ENCODE results near the gene STAC.

STAC gene

DNA sequence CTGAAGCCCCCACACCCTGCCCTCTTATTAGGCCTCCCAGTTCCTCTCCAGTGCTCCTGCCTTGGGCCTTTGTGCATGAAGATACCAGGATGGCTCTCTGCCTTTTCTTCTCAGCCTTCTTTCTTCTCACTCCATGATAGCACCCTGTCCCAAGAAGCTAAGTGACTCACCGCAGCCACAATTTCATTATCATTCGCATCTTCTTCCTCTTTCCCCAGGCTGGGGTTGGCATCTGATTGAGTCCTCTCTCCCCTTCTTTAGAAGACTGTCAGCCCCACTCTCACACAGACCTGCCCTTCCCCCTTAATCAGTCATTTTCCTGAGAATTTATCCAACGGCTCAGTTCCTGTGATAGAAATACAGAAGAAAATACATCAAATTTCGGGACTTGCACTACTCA lies 102.0 kb downstream of the STAC start:
- DNase-seq (ENCODE audit: low read depth in 2 of 2) = no peak
- H3K4me3 ChIP-seq (replicated peaks in 1 of 2; ENCODE audit: low read depth in 2 of 2, low read length in 2 of 2) = no peak overlapping the region
- TF ChIP-seq, protein P1, sequence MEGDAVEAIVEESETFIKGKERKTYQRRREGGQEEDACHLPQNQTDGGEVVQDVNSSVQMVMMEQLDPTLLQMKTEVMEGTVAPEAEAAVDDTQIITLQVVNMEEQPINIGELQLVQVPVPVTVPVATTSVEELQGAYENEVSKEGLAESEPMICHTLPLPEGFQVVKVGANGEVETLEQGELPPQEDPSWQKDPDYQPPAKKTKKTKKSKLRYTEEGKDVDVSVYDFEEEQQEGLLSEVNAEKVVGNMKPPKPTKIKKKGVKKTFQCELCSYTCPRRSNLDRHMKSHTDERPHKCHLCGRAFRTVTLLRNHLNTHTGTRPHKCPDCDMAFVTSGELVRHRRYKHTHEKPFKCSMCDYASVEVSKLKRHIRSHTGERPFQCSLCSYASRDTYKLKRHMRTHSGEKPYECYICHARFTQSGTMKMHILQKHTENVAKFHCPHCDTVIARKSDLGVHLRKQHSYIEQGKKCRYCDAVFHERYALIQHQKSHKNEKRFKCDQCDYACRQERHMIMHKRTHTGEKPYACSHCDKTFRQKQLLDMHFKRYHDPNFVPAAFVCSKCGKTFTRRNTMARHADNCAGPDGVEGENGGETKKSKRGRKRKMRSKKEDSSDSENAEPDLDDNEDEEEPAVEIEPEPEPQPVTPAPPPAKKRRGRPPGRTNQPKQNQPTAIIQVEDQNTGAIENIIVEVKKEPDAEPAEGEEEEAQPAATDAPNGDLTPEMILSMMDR (IDR thresholded peaks at IDR 0.05; ENCODE audit: low read depth, low read length) = no peak

GRCh38 chr3:36482880-36483279 lies 102.6 kb downstream of the STAC start:
- DNase-seq (ENCODE audit: low read depth in 2 of 2) = no peak
- TF ChIP-seq, protein P1 (IDR thresholded peaks at IDR 0.05; ENCODE audit: low read depth, low read length) = no peak
- H3K4me3 ChIP-seq (replicated peaks in 1 of 2; ENCODE audit: low read depth in 2 of 2, low read length in 2 of 2) = no peak overlapping the region

DNA sequence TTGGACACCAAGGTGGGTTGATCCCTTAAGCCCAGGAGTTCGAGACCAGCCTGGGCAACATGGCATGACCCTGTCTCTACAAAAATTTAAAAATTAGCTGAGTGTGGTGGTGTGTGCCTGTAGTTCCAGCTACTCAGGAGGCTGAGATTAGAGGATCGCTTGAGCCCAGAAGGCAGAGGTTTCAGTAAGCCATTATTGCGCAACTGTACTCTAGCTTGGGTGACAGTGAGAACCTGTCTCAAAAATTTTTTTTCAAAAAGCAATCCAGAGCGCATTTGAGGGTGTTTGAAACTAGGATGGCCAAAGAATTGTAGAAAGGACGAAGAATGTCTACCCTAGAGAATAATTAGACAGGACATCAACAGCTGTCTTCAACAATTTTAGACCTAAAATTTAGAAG lies 103.4 kb downstream of the STAC start:
- H3K4me3 ChIP-seq (replicated peaks in 1 of 2; ENCODE audit: low read depth in 2 of 2, low read length in 2 of 2) = no peak overlapping the region
- no peak for DNase-seq (ENCODE audit: low read depth in 2 of 2)
- TF ChIP-seq, protein P1 (IDR thresholded peaks at IDR 0.05; ENCODE audit: low read depth, low read length) = no peak

DNA sequence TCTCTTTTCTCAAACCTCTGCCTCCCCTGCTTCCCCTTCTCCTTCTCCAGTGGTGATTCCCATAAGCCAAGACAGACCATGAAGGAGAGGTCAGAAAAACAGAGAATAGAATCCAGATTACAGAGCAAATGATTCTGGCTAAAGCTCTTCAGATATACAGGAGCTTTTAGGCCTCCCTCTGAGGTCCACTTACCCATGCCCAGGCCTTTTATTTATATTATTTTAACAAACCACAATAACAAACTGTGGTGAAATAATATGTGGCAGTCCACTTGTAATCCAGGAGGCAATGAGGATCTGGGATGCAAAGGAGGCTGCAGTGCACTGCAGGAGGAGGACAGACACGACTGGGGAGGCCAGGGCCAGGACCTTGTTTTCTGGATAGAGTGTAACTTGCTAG lies 104.1 kb downstream of the STAC start:
- H3K4me3 ChIP-seq (replicated peaks in 1 of 2; ENCODE audit: low read depth in 2 of 2, low read length in 2 of 2) = no peak overlapping the region
- TF ChIP-seq, protein P1 (IDR thresholded peaks at IDR 0.05; ENCODE audit: low read depth, low read length) = no peak
- DNase-seq (ENCODE audit: low read depth in 2 of 2) = peak in 1 of 2 donors; percentile 9

DNA sequence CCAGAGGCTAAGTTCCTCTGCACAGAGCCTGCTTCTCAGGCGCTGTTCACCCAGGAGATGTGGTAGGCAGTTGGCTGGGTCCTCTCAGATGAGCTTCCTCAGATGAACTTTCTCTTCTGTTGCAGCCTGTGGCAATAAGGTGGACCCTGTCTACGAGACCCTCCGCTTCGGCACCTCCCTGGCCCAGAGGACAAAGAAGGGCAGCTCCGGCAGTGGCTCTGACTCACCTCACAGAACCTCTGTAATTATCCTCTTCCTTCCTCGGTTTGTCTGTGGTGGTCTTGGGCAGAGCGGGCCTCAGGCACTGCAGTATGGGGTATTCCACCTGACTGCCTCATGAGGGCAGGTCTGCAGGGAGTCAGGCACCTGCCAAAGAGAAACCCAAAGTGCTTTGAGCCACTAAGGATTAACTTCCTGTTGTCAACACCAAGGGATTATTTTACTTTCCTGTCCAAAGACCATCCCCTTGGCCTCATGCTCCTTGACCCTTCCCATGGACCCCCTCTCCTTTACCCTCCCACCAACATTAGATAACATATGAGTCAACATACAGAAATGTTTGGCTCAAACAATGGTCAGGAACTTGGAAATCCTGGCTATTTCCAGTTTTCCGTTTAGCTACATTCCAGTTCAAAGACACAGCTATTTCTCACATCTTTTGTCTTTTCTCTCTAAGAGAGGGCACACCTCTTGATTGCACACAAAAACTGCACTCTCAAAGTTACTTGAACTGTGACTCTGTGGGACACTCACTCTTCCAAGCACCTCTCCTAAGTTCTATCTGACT lies 105.9 kb downstream of the STAC start:
- no peak overlapping the region for H3K4me3 ChIP-seq (replicated peaks in 1 of 2; ENCODE audit: low read depth in 2 of 2, low read length in 2 of 2)
- no peak for DNase-seq (ENCODE audit: low read depth in 2 of 2)
- TF ChIP-seq, protein P1 (IDR thresholded peaks at IDR 0.05; ENCODE audit: low read depth, low read length) = no peak

- TF ChIP-seq, protein P1 (IDR thresholded peaks at IDR 0.05; ENCODE audit: low read depth, low read length) = no peak
- DNase-seq (ENCODE audit: low read depth in 2 of 2) = no peak
- H3K4me3 ChIP-seq (replicated peaks in 1 of 2; ENCODE audit: low read depth in 2 of 2, low read length in 2 of 2) = no peak overlapping the region
Measured at GRCh38 chr3:36487616-36488015, 107.3 kb downstream of the STAC start.

Data from cardiac fibroblast (primary cell).